GM10248 (cell line): Measurements from ENCODE around the gene GFER.
"Not testable (repeated sequence)": the region's sequence is repeated elsewhere in the genome, so short reads cannot be mapped to it uniquely, and the experiment has no call there.

Experiments used
- CTCF ChIA-PET: fragments of 300-600 bp; sonication (Branson Sonifier 250); formaldehyde crosslinking; extraction: SDS; loops from one replicate; lab custom pipeline; 2021; ENCODE audit warnings: antibody characterized with exemption; lab: Yijun Ruan, JAX
- POLR2A ChIA-PET: fragments of 350-650 bp; sonication (Branson Sonifier 250); formaldehyde crosslinking; extraction: SDS; loops from one replicate; lab custom pipeline; 2020; ENCODE audit warnings: antibody characterized with exemption; lab: Yijun Ruan, JAX
- DNase-seq: peaks from one replicate; pipeline ENCODE4 v3.0.0; 2012; ENCODE audit errors: extremely low spot score
- TF ChIP-seq, protein P1 (sequence below): IDR thresholded peaks from 2 replicates; pipeline ENCODE4 v1.5.1; 2012; ENCODE audit warnings: mild to moderate bottlenecking, low read depth; ENCODE audit errors: extremely low read depth, missing control alignments, control extremely low read depth

The GFER gene

GRCh38 chr16:1946495-1947368, 37.3 kb upstream of the GFER start:
- POLR2A ChIA-PET: interaction anchor here (0.6 to 1.4 kb wide), 3 partner anchors 18 to 413 kb away, joined by 3 to 5 read pairs (median 4); partner anchors contain the start of genes RPS2, TMEM204 and TRAF7
- CTCF ChIA-PET: interaction anchor here (1.0 to 1.6 kb wide), 3 partner anchors 9 to 12 kb away, joined by 3 to 5 read pairs (median 5); partner anchors contain the start of gene NDUFB10
- TF ChIP-seq, protein P1, sequence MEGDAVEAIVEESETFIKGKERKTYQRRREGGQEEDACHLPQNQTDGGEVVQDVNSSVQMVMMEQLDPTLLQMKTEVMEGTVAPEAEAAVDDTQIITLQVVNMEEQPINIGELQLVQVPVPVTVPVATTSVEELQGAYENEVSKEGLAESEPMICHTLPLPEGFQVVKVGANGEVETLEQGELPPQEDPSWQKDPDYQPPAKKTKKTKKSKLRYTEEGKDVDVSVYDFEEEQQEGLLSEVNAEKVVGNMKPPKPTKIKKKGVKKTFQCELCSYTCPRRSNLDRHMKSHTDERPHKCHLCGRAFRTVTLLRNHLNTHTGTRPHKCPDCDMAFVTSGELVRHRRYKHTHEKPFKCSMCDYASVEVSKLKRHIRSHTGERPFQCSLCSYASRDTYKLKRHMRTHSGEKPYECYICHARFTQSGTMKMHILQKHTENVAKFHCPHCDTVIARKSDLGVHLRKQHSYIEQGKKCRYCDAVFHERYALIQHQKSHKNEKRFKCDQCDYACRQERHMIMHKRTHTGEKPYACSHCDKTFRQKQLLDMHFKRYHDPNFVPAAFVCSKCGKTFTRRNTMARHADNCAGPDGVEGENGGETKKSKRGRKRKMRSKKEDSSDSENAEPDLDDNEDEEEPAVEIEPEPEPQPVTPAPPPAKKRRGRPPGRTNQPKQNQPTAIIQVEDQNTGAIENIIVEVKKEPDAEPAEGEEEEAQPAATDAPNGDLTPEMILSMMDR: no peak

DNA sequence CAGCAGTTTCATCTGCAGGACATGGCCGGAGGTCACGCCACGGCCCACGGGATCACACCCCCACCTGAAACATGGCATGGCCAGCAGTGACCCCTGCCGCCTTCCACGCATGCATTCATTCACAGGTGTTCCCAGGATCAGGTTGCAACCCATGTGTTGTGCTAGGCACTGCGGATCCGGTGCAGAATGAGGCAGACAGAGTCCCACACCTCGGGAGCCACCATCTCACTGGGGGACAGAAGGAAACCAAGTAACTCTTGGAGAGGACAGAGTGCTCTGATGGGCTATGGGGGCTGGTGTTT, 36.7 kb upstream of the GFER start:
- DNase-seq: no peak
- POLR2A ChIA-PET: interaction anchor here (0.6 kb wide), 1 partner anchor 414 kb away, joined by 5 read pairs; the partner anchor contains the start of gene TMEM204
- TF ChIP-seq, protein P1: no peak
- CTCF ChIA-PET: interaction anchor here (1.0 to 1.4 kb wide), 2 partner anchors 8 to 10 kb away, joined by 3 to 5 read pairs; no protein-coding TSS in a partner anchor

More at GRCh38 chr16:1946495-1947368, 37.3 kb upstream of the GFER start:
- DNase-seq: no peak

GRCh38 chr16:1949507-1949906, 34.5 kb upstream of the GFER start:
- no peak for DNase-seq
- CTCF ChIA-PET: interaction anchor here (1.5 kb wide), 1 partner anchor 122 kb away, joined by 3 read pairs; the partner anchor contains the start of gene FAHD1
- TF ChIP-seq, protein P1: no peak
- POLR2A ChIA-PET: interaction anchor here (1.1 kb wide), 1 partner anchor 15 kb away, joined by 4 read pairs; the partner anchor contains the start of gene RPS2

- DNase-seq: no peak
- CTCF ChIA-PET: interaction anchor here (1.5 kb wide), 1 partner anchor 123 kb away, joined by 3 read pairs; the partner anchor contains the start of gene FAHD1
- POLR2A ChIA-PET: interaction anchor here (1.1 kb wide), 1 partner anchor 15 kb away, joined by 4 read pairs; the partner anchor contains the start of gene RPS2
- TF ChIP-seq, protein P1: no peak
These were observed 33.9 kb upstream of the GFER start for GRCh38 chr16:1950047-1950446.

DNA sequence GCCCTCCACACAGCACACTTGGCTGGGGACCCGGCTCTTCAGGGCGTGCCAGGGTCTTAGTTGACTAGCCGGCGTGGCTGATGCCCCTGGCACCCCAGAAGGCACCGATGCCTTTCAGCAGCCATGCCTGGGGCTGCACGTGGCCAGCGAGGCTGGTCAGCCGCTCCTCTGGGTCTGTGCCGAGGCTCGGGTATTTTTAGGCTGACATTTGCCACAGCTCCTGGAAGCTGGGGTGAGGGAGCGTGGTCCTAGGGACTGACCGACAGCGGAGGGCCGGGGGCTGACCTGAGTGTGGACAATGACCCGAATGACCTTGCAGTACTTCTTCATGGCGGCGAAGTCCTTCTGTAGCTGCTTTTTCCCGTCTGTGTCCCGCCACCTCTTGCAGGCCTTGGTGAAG, 33.4 kb upstream of the GFER start:
- CTCF ChIA-PET: interaction anchor here (1.5 kb wide), 1 partner anchor 123 kb away, joined by 3 read pairs; the partner anchor contains the start of gene FAHD1
- POLR2A ChIA-PET: interaction anchor here (1.1 kb wide), 1 partner anchor 14 kb away, joined by 4 read pairs; the partner anchor contains the start of gene RPS2
- TF ChIP-seq, protein P1: no peak
- no peak for DNase-seq

DNA sequence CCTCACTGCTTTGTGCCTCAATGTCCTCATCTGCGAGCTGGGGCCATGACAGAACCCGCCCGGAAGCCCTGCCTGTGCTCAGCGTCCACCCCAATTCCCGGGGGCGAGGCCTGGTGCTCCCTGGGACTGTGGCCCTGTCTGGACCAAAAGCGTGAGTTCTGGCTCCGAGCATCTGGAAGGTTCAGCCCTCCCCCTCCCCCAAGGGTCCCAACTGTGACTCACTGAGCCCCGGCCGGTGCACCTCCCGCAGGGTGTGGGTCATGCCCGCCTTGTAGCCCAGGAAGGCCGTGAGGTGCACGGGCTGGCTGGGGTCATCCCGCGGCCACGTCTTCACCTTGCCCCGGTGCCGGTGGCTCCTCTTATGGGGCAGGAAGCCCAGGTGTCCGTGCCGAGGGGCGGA, 30.3 kb upstream of the GFER start:
- POLR2A ChIA-PET: no interaction called here
- DNase-seq: no peak
- TF ChIP-seq, protein P1: no peak
- CTCF ChIA-PET: interaction anchor here (1.2 to 2.4 kb wide), 3 partner anchors 10 to 25 kb away, joined by 3 to 7 read pairs (median 4); partner anchors contain the start of gene MSRB1

- CTCF ChIA-PET: interaction anchor here (1.2 kb wide), 1 partner anchor 11 kb away, joined by 3 read pairs; no protein-coding TSS in a partner anchor
- POLR2A ChIA-PET: not testable (repeated sequence)
These were observed 26.4 kb upstream of the GFER start for GRCh38 chr16:1957434-1958142.

GRCh38 chr16:1958143-1958491, 25.9 kb upstream of the GFER start:
- CTCF ChIA-PET: interaction anchor here (1.2 to 2.0 kb wide), 2 partner anchors 11 to 12 kb away, joined by 3 to 5 read pairs; no protein-coding TSS in a partner anchor
- POLR2A ChIA-PET: not testable (repeated sequence)

More at GRCh38 chr16:1957434-1958142, 26.4 kb upstream of the GFER start:
- DNase-seq: not testable (repeated sequence)

More at GRCh38 chr16:1958143-1958491, 25.9 kb upstream of the GFER start:
- DNase-seq: not testable (repeated sequence)
